Kasumi-1 (cell line): Measurements from ENCODE around the gene CFAP70.
"Not testable (repeated sequence)": the region's sequence is repeated elsewhere in the genome, so short reads cannot be mapped to it uniquely, and the experiment has no call there.

ENCODE experiments used
- DNase-seq, 2 experiments: peaks; one replicate each; lab custom pipeline; 2025; lab: John Stamatoyannopoulos, UW

Gene CFAP70

GRCh38 chr10:73339436-73339835 is 19.2 kb downstream of the CFAP70 start:
- DNase-seq = no peak

DNA sequence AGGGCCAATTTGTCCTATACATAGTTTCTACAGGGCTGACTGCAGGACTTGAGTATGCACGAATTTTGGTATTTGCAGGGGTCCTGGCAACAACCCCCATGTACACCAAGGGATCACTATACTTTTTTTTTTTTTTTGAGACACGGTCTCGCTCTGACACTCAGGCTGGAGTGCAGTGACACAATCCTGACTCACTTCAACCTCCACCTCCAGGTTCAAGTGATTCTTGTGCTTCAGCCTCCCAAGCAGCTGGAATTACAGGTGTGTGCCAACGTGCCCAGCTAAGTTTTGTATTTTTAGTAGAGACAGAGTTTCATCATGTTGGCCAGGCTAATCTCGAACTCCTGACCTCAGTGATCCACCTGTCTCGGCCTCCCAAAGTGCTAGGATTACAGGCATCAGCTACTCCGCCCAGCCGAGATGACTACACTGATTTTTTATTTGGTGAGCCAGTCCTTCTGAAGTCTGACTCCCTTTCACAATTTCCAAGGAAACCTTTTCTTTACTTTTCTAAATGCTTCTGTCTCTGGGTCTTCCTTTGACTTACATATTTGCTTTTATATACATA is 19.8 kb downstream of the CFAP70 start:
- DNase-seq = no peak

GRCh38 chr10:73333202-73333601 is 25.5 kb downstream of the CFAP70 start:
- no peak for DNase-seq

DNA sequence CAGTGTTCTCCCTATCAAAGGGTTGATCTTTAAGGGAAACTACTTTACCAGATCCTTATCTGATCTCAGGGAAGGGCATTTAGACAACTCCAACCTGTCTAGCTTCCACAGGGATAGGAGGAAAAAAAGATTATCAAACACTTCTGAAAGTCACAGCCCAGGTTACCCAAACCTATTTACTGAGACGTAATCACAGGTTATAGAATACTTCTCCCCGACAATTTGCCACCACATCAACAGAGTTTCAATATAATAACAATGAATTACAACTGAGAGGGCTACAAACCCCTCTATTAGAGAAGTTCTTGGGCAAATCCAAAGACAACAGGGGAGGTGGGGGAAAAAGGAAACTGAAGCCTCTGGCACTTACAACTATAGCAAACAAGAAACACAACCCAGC is 26.3 kb downstream of the CFAP70 start:
- DNase-seq = no peak

DNA sequence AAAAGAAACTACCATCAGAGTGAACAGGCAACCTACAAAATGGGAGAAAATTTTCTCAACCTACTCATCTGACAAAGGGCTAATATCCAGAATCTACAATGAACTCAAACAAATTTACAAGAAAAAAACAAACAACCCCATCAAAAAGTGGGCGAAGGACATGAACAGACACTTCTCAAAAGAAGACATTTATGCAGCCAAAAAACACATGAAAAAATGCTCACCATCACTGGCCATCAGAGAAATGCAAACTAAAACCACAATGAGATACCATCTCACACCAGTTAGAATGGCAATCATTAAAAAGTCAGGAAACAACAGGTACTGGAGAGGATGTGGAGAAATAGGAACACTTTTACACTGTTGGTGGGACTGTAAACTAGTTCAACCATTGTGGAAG is 30.1 kb downstream of the CFAP70 start:
- DNase-seq = not testable (repeated sequence)

DNA sequence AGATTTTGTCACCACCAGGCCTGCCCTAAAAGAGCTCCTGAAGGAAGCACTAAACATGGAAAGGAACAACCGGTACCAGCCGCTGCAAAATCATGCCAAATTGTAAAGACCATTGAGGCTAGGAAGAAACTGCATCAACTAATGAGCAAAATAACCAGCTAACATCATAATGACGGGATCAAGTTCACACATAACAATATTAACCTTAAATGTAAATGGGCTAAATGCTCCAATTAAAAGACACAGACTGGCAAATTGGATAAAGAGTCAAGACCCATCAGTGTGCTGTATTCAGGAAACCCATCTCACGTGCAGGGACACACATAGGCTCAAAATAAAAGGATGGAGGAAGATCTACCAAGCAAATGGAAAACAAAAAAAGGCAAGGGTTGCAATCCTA is 33.4 kb downstream of the CFAP70 start:
- not testable (repeated sequence) for DNase-seq

- DNase-seq = not testable (repeated sequence)
Observed at GRCh38 chr10:73323582-73323981, 35.1 kb downstream of the CFAP70 start.

DNA sequence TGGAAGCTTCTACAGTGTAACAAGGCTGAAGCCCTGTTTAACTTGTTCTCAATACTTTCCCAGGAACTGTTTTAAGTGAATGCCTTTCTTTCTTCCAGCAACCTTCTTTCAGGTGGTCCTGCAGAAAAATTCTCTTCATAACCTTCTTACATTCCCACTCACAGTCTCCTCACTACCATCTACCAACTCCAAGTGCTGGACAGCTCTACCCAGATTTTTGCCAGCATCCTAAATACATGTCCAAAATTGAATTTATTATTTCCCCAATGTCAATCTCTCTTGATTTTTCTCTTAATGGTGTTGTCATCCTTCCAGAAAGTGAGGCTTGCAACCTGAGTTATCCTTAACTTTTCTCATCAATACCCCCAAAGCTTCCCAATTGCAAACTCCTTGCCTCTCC is 48.2 kb downstream of the CFAP70 start:
- DNase-seq = no peak

DNA sequence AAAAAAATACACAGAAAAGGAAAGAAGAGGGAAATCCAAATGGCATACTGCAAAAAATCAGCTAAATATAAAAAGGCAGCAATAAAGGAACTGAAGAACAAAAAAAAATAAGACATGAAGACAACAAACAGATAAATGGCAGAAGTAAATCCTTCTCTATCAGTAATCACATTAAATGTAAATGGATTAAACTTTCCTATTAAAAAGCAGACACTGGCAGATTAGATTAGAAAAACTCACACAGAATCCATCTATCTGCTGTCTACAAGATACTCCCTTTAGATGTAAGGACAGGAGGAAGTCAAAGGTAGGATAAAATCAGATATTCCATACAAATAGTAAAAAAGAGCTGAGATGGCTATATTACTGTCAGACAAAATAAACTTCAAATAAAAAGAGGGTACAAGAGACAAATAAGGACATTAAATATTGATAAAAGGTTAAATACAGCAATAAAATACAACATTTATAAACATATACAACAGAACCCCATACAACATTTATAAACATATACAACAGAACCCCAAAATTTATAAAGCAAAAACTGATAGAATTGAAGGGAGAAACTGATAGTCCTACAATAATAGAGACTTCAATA is 51.4 kb downstream of the CFAP70 start:
- DNase-seq = no peak

- DNase-seq = no peak
Observed at GRCh38 chr10:73306171-73306708, 52.4 kb downstream of the CFAP70 start.

DNA sequence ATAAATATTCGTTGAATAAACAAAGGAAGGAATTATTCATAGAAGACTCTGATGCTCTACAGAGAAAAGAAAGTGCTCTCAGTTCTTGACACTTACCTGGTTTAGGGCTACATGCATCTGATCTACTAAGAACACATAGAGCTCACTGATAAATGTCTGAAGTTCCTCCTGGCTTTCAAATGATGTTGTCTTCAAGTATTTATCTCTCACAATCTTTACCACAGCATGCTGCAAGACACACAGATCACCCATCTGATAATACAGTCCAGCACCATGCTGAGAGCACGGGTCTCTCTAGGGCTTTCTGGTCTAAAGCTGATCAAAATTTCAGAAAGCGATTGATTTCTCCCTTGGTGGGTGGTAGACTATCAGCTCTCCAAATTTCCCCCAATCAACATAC is 61.7 kb downstream of the CFAP70 start:
- DNase-seq = no peak

- DNase-seq = no peak
Observed at GRCh38 chr10:73293461-73293860, 65.2 kb downstream of the CFAP70 start.

GRCh38 chr10:73289958-73290357 is 68.7 kb downstream of the CFAP70 start:
- no peak for DNase-seq

DNA sequence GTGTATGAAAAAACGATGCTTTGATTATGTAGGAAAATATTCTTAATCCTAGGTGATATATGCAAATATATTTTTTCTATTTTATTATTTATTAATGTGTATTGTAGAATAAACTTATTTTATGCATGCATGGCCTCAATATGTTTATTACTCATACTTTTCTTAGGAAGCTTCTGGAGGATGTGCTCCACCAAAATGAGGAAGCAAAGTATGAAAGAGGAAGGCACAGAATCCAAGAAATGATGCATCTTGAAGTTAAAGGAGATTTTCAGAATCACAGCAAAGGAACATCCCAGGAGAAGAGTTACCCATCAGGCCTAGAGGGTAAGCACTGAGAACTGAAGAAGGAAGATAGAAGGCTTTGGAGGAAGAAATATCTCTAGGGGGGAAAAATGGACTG is 71.2 kb downstream of the CFAP70 start:
- DNase-seq = peak; percentile 62 to 68

GRCh38 chr10:73281097-73281496 is 77.6 kb downstream of the CFAP70 start:
- no peak for DNase-seq

DNA sequence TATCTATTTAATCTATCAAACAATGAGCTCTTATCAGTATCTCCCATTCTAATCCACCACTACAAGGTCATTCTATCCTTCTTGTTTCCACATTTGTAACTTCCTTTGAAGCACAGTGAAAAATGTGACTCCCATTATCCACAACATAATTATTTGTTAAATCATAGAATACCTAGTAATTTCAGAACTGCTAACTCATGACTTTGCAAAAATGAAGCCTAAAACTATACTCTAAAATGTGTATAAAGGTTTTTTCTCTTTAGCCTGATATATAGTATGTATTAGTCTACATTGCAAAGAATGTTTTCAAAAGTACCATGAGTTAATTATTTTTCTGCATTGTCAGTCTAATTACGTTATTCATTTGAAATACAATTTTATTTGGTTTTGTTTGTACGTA is 94.2 kb downstream of the CFAP70 start:
- no peak for DNase-seq

- DNase-seq = peak; percentile 50 to 79
Observed at GRCh38 chr10:73263693-73264347, 94.8 kb downstream of the CFAP70 start.

DNA sequence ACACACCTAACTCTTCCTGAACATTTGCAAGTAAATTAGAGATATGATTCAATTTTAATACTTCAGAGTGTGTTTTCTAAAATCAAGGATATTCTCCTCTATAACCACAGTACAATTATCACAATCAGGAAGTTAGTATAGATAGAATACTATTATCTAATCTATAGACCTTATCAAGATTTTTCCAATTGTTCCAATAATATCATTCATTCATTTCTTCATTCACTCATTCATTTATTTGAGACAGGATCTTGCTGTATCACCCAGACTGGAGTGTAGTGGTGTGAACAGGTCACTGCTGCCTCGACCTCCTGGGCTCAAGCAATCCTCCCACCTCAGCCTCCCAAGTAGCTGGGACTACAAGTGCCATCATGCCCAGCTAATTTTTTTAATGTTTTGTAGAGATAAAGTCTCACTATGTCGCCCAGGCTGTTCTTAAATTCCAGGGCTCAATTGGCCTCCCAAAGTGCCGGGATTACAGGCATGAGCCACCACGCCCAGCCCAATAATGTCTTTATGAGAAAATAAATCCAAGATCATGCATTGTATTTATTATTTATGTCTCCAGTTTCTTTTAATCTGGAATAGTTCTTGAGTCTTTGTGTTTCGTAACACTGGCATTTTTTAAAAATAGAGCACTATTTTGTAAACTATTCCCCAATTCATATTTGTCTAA is 95.6 kb downstream of the CFAP70 start:
- no peak for DNase-seq

- peak in 1 of 2 experiments; percentile 16 for DNase-seq
Observed at GRCh38 chr10:73262105-73262730, 96.4 kb downstream of the CFAP70 start.

DNA sequence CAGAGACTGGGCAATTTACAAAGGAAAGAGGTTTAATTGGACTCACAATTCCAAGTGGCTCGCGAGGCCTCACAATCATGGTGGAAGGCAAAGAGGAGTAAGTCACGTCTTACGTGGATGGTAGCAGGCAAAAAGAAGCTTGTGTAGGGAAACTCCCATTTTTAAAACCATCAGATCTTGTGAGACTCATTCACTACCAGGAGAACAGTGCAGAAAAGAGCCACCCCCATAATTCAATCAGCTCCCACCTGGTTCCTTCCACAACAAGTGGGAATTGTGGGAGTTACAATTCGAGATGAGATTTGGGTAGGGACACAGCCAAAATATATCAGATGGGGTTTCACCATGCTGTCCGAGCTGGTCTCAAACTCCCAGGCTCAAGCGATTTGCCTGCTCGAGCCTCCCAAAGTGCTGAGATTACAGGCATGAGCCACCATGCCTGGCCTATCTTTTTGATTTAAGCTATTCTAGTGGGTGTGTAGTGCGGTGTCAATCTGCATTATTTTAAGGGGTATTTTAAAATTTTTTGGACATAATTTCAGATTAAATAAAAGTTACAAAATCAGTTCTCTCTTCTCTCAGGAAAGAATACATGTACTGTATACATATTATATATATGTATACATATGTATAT is 97.2 kb downstream of the CFAP70 start:
- no peak for DNase-seq

DNA sequence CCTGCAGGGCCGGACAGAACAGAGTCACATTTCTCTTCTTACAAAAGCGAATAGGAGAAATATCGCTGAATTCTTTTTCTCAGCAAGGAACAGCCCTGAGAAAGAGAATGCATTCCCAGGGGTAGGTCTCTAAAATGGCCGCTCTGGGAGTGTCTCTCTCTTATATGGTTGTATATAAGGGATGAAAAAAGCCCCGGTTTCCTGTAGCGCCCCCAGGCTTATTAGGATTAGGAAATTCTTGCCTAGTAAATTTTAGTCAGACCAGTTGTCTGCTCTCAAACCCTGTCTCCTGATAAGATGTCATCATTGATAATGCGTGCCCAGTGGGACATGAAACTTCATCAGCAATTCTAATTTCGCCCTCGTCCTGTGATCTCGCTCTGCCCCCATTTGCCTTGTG is 100.1 kb downstream of the CFAP70 start:
- not testable (repeated sequence) for DNase-seq

- peak; percentile 41 to 71 for DNase-seq
Observed at GRCh38 chr10:73253225-73253555, 105.5 kb downstream of the CFAP70 start.
